ENCODE measurements around the gene OR5H6.
"Not testable (repeated sequence)": the region's sequence is repeated elsewhere in the genome, so short reads cannot be mapped to it uniquely, and the experiment has no call there.

Gene OR5H6

GRCh38 chr3:98243843-98244242 is 20.2 kb upstream of the OR5H6 start (continued):
- TF ChIP-seq ZNF596 (tag by site-specific recombination; IDR thresholded peaks at IDR 0.05) (no peak), ZNF704 (tag by site-specific recombination; IDR thresholded peaks at IDR 0.05) (no peak), ZNF416 (tag by site-specific recombination; IDR thresholded peaks at IDR 0.05) (no peak), FEZF1 (tag by site-specific recombination; IDR thresholded peaks at IDR 0.05) (no peak), ZNF639 (tag by site-specific recombination; IDR thresholded peaks at IDR 0.05) (no peak)

GRCh38 chr3:98246142-98246541 is 17.9 kb upstream of the OR5H6 start:
- TF ChIP-seq ZFP41 (tag by site-specific recombination; IDR thresholded peaks at IDR 0.05; ENCODE audit: borderline replicate concordance) (no peak), ZNF280C (tag by site-specific recombination; IDR thresholded peaks at IDR 0.05) (no peak), ZNF558 (tag by site-specific recombination; IDR thresholded peaks at IDR 0.05) (no peak), ZNF704 (tag by site-specific recombination; IDR thresholded peaks at IDR 0.05) (no peak), ZBTB8A (tag by site-specific recombination; IDR thresholded peaks at IDR 0.05) (no peak), KLF17 (tag by site-specific recombination; IDR thresholded peaks at IDR 0.05) (no peak), AEBP2 (tag by site-specific recombination; IDR thresholded peaks at IDR 0.05; ENCODE audit: borderline replicate concordance) (no peak)
- Histone ChIP-seq H3K9me3 (ENCODE audit: control insufficient read depth, insufficient read depth, low read depth, low read length) (no peaks in the 10 kb centered on the region), H3K4me1 (ENCODE audit: control insufficient read depth, insufficient read depth, low read length) (no peaks in the 10 kb centered on the region), H3K4me3 (ENCODE audit: low read depth, low read length) (no peak overlapping the region), H3K36me3 (ENCODE audit: control insufficient read depth in 2 of 2, insufficient read depth in 1 of 2, low read length in 2 of 2) (no peaks in the 10 kb centered on the region), H3K27ac (ENCODE audit: extremely low read depth, low read depth, low read length) (no peak overlapping the region)
- POLR2A ChIA-PET = no interaction called here
- CTCF ChIA-PET = interaction anchor here (0.6 kb wide), 1 partner anchor 64 kb away, joined by 3 read pairs; no protein-coding TSS in a partner anchor

GRCh38 chr3:98256026-98256425 is 8.0 kb upstream of the OR5H6 start:
- H3K9me3 ChIP-seq (ENCODE audit: control insufficient read depth, insufficient read depth, low read depth, low read length); POLR2A ChIA-PET; CTCF ChIA-PET; H3K4me1 ChIP-seq (ENCODE audit: control insufficient read depth, insufficient read depth, low read length); H3K4me3 ChIP-seq (ENCODE audit: low read depth, low read length); H3K27ac ChIP-seq (ENCODE audit: extremely low read depth, low read depth, low read length); H3K36me3 ChIP-seq (ENCODE audit: control insufficient read depth in 2 of 2, insufficient read depth in 1 of 2, low read length in 2 of 2): not testable (repeated sequence)
